Left lobe of liver (tissue), 2 donors: ENCODE results near the gene RUFY4. TPM values are rescaled to one million over a fixed set of nuclear protein-coding genes. Genes with fewer than 3 reads are reported as not detected.

ENCODE experiments used
- ATAC-seq: fragments of 200-7000 bp; cut with Tn5 transposase; one replicate; pipeline ENCODE4 v1.9.1; 2020; ENCODE audit warnings: mild to moderate bottlenecking, moderate library complexity
- DNase-seq: peaks from one replicate; pipeline ENCODE4 v3.0.0-alpha.2; 2020; ENCODE audit warnings: low spot score
- total RNA-seq: library from RNA; stranded (reverse); gene quantifications from one replicate; pipeline ENCODE4 v1.2.1, GENCODE V29; 2021
- donor health status: DM: no; HTN: no; CAD: no; lungs with moderate emphysema.
- donor health status: DM: no; HTN: yes; CAD: no.

RUFY4 gene
- total RNA-seq, 1 donor from 2014 or later, result not detected

DNA sequence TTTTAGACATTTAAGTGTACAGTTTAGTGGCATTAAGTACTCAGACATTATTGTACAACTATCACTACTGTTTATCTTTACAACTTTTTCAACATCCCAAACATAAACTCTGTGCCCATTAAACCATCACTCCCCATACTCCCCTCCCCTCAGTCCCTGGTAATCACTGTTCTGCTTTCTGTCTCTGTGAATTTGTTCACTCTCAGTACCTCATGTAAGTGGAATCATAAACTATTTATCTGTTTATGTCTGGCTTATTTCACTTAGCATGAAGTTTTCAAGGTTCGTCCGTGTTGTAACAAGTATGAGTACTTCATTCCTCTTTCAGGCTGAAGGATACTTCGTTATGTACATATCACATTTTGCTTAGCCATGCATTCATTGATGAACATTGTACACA is 9.8 kb upstream of the RUFY4 start:
- ATAC-seq (no peak), DNase-seq (no peak)

DNA sequence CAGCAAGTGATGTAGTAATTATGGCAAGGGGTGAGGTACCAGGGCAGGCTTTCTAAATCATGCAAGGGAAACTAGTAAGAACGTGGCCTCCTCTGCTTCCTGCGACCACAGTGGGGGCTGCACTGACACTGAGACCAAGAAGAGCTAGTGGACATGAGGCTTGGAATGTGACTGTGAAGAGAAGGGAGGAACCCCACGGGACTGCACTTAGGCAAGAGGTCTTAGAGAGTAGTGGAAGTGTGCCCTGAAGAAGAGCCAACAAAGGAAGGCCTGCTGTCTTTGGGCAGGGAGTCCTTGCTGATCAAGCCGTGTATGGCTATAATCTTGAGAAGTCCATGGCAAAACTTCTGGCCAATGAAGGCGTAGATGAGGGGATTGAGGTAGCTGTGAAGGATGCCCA is 8.9 kb upstream of the RUFY4 start:
- ATAC-seq, result no peak
- DNase-seq, result no peak

DNA sequence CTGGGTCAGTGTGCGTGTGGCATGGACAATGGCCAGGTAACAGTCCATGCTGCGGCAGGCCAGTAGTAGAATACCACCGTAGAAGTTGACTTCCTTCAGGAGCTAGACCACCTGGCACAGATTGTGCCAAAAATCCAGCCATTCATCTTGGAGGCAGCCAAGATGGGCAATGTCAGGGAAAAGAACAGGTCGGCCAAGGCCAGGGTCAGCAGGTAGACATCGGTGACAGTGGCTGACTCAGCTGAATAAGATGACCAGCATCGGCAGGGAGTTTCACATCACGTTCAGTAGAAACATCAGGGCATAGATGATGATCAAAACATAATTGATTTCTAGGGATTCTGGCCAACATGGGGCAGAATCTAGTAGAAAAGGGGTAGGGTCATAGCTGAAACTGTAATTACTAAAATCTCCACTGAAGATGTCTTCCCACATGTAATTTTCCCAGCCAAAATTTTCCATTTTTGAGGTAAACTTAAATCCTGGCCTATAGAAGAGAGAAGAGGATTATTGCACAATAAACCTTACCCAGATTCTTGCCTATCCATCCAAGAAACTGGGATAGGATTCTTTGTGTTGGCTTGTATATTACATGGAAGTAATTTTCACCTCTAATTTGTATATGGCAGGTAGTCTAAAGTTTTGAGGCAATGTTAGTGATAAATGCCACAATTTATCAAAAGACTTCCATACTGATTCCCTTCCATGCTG is 7.9 kb upstream of the RUFY4 start:
- DNase-seq (no peak), ATAC-seq (no peak)

DNA sequence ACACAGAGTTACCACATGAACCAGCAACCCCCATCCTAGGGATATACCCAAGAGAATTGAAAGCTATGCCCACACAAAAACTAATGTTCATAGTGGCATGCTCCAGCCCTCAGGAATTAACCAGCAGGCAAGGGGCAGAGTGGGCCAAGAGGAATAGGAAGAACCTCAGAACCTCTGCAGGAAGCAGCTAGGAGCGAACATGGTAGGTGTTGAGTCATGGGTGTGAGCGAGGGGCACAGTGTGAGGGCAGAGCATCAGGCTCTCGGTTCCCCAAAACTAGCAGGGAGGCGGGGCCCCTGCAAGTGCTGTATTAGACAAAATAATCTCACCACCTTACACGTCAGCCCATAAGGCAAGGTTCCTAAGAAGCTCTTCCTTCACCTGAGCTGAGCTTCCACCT is 5.6 kb upstream of the RUFY4 start:
- no peak for DNase-seq

DNA sequence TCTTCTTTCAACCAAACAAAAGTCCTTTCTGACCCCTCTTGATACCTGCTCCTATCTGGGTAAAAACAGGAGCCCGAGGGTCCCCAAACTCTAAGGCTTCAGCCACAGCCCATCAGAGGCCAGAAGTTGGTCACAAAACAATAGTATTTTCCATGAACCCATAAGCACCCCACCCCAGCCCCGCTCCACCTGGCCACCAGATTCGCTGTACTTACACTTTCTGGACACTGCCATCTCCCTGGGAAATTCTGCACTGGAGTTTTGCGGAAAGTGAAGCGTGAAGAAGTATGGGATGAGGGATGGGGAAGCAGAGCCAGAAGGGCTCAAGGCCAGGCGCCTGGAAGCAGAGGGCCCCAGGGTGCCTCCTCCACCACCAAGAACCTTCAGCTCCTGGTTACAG is 5.2 kb upstream of the RUFY4 start:
- ATAC-seq, result no peak
- no peak for DNase-seq

More for the DNA sequence above, 5.6 kb upstream of the RUFY4 start:
- ATAC-seq, result peak; percentile 31

DNA sequence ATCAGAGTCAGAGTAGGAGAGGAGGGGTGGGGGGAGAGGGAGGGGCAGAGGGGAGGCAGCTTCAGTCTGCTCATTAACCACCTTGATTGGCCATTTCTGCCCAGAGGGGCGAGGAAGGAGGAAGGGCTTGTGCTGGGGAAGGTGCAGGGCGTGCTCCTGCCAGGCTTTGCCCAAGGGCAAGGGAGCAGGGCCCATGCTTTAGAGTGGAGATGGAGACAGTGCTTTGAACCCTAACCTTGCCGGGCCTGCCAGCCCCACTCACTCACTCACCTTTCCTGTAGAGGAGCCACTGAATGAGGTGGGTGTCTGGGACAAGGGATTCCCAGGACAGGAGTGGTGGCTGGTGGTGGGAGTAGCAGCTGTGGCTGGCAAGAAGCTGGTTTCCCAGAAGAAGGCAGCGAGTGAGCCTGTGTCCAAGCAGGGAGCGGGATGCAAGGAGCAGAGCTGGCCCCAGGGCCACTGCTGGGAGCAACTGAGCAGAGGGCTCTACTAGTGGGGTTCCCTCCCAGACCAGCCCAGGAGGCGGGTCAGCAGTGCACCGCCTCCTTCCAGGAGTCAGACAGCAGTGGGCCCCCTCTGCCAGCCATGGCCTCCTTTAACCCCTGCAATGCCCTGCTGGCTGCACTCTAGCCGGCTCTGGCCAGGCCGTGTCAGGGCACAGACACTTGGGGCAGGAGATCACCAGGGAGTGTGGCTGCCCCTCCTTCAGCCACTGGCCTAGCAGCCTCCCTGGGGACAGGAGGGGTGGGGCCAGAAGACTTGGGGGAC is 3.6 kb upstream of the RUFY4 start:
- peak; percentile 46 for DNase-seq
- ATAC-seq, result peak; percentile 6

DNA sequence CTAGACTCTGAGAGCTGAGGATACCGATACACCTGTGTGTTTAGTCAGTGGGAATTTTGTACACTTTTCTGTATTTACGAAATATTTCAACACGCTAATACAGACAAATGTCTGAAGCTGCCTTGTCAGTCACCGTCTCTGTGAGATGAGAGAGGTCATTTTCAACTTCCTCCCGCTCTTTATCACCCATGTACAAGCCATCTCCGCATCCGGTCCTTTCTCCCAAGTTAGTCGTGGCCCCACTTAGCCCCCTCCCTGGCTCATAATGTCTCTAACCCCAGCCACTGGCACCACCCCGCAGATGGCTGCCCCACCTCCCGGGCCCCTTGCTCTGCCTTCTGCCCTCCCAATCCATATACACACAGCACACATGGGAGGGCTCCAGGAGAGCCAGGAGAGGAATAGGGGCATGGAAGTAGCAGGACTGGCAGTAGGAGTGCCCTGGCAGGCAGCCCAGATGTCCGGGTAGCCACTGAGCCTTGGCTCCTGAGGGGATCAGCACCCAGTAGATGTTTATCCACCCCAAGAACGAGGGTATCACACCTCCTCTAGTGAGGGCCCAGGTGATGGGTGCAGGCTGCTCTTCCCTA is 2.0 kb upstream of the RUFY4 start:
- DNase-seq, result no peak

DNA sequence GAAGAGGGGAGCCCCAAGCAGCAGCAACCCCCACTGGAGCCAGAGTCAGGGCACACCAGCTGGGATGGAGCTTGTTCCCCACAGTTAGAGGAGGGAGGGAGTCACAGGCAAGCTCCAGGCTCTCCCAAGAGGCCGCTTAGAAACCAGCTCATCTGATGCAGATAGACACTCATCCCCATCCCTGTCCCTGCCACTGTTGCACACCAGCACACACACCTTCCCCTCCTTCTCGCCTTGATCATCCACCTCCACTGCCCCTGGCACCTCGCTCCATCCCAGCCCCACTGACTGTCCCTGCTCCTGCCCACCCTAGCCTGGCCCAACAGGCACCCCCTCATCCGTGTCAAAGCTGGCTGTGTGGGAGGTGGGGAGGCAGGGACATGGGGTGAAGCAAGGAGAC is 1.5 kb upstream of the RUFY4 start:
- DNase-seq, result peak; percentile 42
- ATAC-seq, result no peak

More for the DNA sequence above, 2.0 kb upstream of the RUFY4 start:
- ATAC-seq, result no peak

DNA sequence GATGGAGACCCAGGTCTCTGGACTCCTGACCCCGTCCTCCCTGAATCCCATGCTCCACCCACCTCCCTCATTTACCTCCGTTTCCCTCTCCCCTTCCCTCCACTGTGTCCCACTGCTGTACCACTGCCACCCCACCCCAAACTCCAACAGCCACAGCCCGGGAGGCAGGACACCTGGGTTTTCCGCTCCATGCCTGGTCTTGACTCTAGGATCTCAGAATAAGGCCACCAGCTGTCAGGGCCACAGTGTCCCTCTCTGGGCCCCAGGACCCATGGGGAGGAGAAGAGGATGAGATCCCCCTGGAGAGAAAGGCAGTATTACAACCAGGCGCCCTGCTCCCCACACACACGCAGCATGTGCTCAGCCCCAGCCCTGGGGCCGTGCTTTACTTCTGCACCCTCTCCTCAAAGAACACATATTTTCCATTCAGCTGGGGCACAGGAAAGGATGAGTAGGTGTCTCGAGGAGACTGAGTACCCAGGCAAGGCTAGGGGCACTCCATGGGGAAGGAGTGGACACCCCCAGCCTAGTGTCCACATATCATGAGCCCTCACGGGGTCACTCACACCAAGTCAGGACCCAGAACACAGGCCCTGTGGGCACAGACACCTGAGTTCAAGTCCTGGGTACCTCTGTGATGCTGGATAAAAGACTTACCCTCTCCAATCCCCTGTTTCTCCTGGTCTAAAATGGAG is 700 bp downstream of the RUFY4 start:
- ATAC-seq, result no peak
- DNase-seq, result no peak

DNA sequence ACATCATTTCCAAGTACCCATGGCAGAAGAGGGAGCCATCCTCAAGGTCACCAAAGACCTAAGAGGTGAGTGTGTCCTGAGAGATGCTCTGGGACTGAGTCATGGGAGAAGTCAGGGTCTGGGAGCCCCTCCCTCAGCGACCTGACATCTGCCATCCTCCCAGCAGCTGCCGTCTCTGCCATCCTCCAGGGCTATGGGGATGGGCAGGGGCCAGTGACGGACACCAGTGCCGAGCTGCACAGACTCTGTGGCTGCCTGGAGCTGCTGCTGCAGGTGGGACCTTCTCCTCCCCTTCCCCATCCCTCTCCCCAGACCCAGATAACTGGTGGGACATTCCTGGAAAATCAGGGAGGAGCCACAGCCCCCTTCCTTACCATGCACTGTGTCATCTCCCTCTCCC is 1.5 kb downstream of the RUFY4 start:
- ATAC-seq (no peak), DNase-seq (no peak)

DNA sequence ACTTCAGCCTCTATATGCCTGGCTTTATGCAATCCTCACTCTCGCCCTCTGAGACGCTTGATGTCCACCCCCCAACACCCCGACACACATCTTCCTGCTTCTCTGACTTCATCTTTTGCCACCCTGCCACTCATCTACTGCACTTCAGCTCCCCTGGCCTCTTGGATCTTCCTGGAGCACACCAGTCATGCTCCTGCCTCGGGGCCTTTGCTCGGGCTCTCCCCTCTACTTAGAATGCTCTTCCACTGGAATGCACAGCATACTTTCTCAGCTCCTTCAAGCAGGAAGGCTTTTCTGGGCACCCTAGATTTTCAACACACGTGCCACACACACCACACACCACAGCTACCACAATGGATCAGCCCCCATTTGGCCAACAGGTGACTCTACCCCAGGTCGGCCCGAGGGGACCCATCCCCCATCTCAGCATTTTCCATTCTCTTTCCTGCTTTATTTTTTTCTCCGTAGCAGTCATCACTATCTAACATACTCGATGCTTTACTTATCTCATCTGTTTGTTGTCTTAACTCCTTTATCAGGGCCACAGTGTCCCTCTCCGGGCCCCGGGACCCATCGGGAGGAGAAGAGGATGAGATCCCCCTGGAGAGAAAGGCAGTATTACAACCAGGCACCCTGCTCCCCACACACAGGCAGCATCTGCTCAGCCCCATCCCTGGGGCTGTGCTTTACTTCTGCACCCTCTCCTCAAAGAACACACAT is 2.3 kb downstream of the RUFY4 start:
- no peak for DNase-seq
- ATAC-seq, result no peak

DNA sequence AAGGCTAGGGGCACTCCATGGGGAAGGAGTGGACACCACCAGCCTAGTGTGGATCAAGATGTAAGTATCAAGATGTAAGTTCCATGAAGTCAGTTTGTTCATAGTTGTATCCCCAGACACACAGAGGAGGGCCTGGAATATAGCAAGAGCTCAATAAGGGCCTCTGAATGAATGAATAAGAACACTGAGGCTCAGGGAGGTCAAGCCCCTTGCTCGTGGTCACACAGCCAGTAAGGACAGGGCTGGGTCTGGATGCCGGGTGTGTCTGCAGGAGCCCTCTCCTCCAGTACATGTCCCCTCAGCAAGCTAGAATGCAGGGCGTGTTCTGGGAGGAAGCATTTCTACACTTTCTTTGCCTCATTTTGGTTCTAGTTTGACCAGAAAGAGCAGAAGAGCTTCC is 2.9 kb downstream of the RUFY4 start:
- ATAC-seq, result no peak
- no peak for DNase-seq

DNA sequence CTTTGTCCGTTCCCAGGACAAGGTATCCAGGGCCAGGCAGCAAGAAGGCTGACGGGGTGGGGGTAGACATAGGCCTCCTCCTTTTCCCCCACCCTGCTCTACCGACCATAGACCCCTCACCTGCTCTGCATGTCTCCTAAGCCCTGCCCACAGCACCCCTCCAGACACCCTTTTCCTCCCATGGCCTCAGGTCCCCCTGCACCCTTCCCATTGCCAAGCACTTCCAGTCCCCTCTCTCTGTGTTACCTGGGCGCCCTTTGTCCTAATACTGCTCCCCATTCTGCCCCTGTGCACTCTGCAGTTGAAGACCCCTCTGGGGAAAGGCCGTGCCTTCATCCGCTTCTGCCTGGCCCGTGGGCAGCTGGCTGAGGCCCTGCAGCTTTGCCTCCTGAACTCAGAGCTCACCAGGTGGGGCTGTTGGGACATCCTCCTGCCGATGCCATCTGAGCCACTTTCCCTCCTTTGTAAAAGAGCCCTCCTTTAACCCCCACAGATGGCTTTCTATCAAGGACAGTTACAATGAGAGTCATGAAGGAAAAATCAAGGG is 3.5 kb downstream of the RUFY4 start:
- ATAC-seq, result no peak
- no peak for DNase-seq

DNA sequence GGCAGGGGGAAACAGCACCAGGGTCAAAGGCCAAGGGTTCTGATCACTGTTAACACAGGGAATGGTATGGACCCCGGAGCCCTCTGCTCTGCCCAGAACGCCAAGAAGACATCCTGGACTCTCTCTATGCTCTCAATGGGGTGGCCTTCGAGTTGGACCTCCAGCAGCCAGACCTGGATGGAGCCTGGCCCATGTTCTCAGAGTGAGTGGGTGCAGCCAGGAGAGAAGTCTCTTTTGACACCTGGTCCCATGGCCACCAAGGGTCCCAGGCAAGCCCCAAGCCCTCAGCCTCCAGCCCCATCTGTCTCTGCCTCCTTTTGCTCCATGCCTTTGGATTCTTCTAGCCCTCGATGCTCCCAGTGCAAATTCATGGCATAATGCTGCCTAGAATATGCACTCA is 4.1 kb downstream of the RUFY4 start:
- DNase-seq (no peak), ATAC-seq (no peak)

DNA sequence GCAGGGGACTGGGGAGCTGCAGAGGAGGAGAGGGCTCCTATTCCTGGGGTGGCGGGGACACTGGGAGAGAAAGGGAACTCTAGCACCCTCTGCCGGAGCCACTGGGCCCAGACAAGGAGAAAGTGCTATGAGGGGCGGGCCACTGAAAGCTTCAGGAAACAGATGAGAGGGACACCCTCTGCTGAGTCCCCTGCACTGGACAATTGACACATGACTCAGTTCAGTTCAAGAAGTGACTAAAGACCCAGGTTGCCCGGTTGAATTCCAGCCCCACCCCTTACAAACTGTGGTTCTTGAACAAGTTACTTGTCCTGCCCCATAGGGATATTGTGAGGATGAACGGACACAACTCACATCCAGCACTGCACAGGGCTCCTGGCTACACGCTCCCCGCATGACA is 5.0 kb downstream of the RUFY4 start:
- peak; percentile 45 for DNase-seq
- peak; percentile 52 for ATAC-seq

DNA sequence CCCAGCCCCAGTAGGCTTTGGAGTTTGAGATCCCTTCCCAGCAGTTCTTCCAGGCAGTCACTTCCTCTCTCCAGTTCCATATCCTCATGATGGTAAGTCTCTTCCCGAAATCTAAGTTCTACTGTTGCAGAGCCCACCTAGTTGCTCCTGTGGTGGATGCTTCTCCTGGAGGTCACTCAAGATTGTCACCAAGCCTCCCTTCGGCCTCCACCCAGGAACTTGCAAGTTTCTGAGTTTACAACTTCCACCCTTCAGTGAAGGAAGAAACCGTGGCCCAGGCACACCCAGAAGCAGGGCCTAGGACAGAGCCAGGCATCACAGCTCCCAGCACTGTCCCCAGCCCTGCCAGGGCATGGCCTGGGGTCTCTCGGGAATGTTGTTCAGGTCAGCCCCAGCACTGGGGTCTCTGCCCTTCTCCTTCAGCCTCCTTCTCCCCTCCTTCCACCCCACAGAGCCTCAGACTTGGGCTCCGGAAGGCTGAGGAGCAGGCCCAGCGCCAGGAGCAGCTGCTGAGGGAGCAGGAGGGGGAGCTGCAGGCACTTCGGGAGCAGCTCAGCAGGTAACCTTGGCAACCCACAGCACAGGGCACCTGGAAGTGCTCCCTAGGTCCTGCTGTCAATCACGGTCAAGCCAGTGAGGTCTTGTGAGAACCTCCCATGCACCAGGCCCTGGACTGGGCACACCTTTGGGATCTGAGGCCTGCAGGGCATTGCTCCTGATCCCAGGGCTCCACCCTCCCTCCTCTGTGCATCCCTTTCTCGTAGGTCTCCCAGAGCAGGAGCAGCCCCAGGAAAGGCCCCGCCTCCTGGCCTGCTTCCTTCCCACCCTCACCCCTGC is 7.1 kb downstream of the RUFY4 start:
- no peak for DNase-seq
- no peak for ATAC-seq

DNA sequence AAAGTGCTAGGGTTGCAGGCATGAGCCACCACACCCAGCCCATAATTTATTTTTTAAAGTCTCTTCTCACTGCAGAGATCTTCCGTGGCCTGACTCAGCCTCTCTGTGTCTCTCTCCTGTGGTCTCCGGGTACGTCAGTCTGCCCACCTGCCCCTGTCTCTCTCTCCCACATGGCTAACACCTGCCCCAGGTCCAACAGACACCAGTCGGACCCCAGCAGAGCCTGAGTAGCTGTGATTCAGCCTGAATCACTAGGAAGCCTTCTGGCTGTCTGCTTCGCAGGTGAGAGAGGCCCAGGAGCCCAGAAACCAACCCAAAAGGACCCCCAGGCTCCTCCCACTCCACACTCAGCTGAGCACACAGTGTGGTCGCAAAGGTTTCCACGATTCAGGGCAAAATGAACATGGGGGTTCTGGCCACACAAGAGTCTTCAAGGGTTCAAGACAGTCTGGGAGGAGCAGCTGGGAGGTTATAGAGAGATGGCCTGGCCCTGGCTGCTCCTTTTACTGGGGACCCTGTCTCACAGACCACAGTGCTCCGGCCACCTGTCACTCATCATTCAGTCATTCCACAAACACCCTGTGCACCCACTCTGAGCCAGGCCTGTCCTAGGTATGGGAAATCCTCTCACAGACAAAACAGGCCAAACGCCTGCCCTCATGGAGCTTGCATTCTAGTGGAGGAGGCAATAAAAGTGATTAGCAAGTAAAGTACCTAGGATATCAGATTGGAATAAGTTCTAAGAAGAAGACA is 8.6 kb downstream of the RUFY4 start:
- ATAC-seq (no peak), DNase-seq (no peak)

DNA sequence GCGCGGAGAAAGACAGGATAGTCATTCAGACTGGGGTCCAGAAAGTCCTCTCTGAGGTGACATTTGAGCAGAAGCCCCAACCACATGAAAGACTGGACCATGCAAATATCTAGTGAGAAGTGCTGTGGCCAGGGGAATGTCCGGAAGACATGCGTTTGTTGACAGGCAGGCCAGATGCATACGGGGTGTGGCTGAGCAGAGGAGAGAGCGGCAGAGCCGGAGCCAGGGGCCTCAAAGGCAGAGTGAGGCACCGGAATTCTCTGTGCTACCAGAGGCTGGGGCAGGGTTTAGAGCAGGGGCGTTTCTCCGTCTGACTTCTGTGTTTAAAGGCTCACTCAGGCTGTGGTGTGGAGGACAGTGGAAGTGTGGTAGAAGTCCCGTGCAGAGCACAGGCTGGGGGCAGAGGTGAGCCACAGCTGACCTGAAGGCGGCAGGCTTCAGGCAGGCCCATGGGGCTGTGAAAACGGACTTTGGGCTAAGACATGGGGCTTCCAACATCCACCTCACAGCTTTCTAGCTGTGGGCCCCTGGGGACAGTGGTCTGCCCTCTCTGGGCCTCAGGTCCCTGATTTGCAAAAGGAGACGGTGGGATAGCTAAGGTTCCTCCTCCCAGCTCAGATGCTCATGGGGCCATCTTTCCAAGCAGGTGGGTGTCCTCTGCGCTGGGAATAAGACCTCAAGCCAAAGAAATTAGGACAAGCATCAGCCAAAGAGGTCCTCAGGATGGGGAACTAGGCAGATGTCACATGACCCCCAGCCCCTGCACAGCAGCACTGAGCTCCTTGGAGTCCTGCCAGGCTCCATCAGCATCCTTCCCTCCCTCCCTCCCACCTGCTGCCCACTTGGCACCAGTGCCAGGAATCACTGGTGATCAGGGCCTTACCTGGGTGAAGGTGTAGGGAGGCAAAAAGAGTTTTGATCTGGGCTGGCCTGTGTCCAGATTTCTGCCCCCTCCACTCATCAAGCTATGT is 11.2 kb downstream of the RUFY4 start:
- ATAC-seq (no peak), DNase-seq (peak; percentile 42)
